Measurements from ENCODE around the gene RAI1.

Gene RAI1

GRCh38 chr17:17758941-17759563, 77.8 kb downstream of the RAI1 start:
- no peak for DNase-seq (ENCODE audit: extremely low read depth, insufficient read length)
- Histone ChIP-seq H3K36me3 (ENCODE audit: control insufficient read depth, insufficient read depth, low read length) (no peaks in the 10 kb centered on the region; the same call in 1 of the 2 replicates), H3K27me3 (replicated peaks; ENCODE audit: control insufficient read depth, insufficient read depth, low read length) (no peaks in the 10 kb centered on the region), H3K4me3 (replicated peaks; ENCODE audit: low read depth, low read length) (no peak overlapping the region)
- TF ChIP-seq CTCF (IDR thresholded peaks at IDR 0.05; ENCODE audit: insufficient read depth, low read length, poor library complexity, severe bottlenecking): no peak

GRCh38 chr17:17760350-17760749, 79.1 kb downstream of the RAI1 start:
- H3K27me3 ChIP-seq (replicated peaks; ENCODE audit: control insufficient read depth, insufficient read depth, low read length): no peaks in the 10 kb centered on the region
- no peaks in the 10 kb centered on the region; the same call in 1 of the 2 replicates for H3K36me3 ChIP-seq (ENCODE audit: control insufficient read depth, insufficient read depth, low read length)
- H3K4me3 ChIP-seq (replicated peaks; ENCODE audit: low read depth, low read length): no peak overlapping the region
- DNase-seq (ENCODE audit: extremely low read depth, insufficient read length): no peak
- no peak for TF ChIP-seq CTCF (IDR thresholded peaks at IDR 0.05; ENCODE audit: insufficient read depth, low read length, poor library complexity, severe bottlenecking)

- H3K36me3 ChIP-seq (ENCODE audit: control insufficient read depth, insufficient read depth, low read length): no peaks in the 10 kb centered on the region; the same call in 1 of the 2 replicates
- no peaks in the 10 kb centered on the region for H3K27me3 ChIP-seq (replicated peaks; ENCODE audit: control insufficient read depth, insufficient read depth, low read length)
- TF ChIP-seq CTCF (IDR thresholded peaks at IDR 0.05; ENCODE audit: insufficient read depth, low read length, poor library complexity, severe bottlenecking): no peak
- H3K4me3 ChIP-seq (replicated peaks; ENCODE audit: low read depth, low read length): no peak overlapping the region
- no peak for DNase-seq (ENCODE audit: extremely low read depth, insufficient read length)
These were observed 79.8 kb downstream of the RAI1 start for GRCh38 chr17:17760872-17761550.

GRCh38 chr17:17761894-17762743, 80.9 kb downstream of the RAI1 start:
- no peaks in the 10 kb centered on the region for H3K27me3 ChIP-seq (replicated peaks; ENCODE audit: control insufficient read depth, insufficient read depth, low read length)
- no peaks in the 10 kb centered on the region; the same call in 1 of the 2 replicates for H3K36me3 ChIP-seq (ENCODE audit: control insufficient read depth, insufficient read depth, low read length)
- H3K4me3 ChIP-seq (replicated peaks; ENCODE audit: low read depth, low read length): no peak overlapping the region
- no peak for DNase-seq (ENCODE audit: extremely low read depth, insufficient read length)
- TF ChIP-seq CTCF (IDR thresholded peaks at IDR 0.05; ENCODE audit: insufficient read depth, low read length, poor library complexity, severe bottlenecking): no peak

GRCh38 chr17:17762744-17763105, 81.5 kb downstream of the RAI1 start:
- no peak overlapping the region for H3K4me3 ChIP-seq (replicated peaks; ENCODE audit: low read depth, low read length)
- TF ChIP-seq CTCF (IDR thresholded peaks at IDR 0.05; ENCODE audit: insufficient read depth, low read length, poor library complexity, severe bottlenecking): no peak
- no peak for DNase-seq (ENCODE audit: extremely low read depth, insufficient read length)
- H3K27me3 ChIP-seq (replicated peaks; ENCODE audit: control insufficient read depth, insufficient read depth, low read length): no peaks in the 10 kb centered on the region
- no peaks in the 10 kb centered on the region; the same call in 1 of the 2 replicates for H3K36me3 ChIP-seq (ENCODE audit: control insufficient read depth, insufficient read depth, low read length)
